Right renal cortex interstitium (tissue), 3 donors: ENCODE measurements around the gene NBPF19. TPM values are rescaled to one million over a fixed set of nuclear protein-coding genes. Genes with fewer than 3 reads are reported as not detected.
A peak's percentile ranks its signal among the peaks of the same experiment; 100 is the strongest.
"Not testable (repeated sequence)": the region's sequence is repeated elsewhere in the genome, so short reads cannot be mapped to it uniquely, and the experiment has no call there.

Source experiments
- DNase-seq, 3 donors: peaks; one replicate each; pipeline ENCODE4 v3.0.0-alpha.2; 2013; ENCODE audit warnings: low read depth in 3 of 3, low spot score in 2 of 3
- polyA plus RNA-seq, 3 donors: library from polyadenylated mRNA; unstranded; fragments of 120-200 nt; gene quantifications; one replicate each; pipeline ENCODE4 v1.2.1, GENCODE V29; 2013; ENCODE audit not compliant: insufficient read length in 3 of 3

NBPF19 gene
- 10 to 100 TPM; 13.4 to 15.1 (median 14.3) TPM for polyA plus RNA-seq

GRCh38 chr1:149474745-149475144, at the start of gene NBPF19:
NBPF19 (plus strand) TSS chr1:149475045; CDS start chr1:149475933, 888 bp downstream.
- DNase-seq: not testable (repeated sequence)

GRCh38 chr1:149428317-149428716, 46.5 kb upstream of the NBPF19 start:
- peak in 1 of 3 donors; percentile 0 for DNase-seq

- peak; percentile 12 to 36 (median 18) for DNase-seq
Observed at GRCh38 chr1:149445451-149445850, 29.4 kb upstream of the NBPF19 start.

GRCh38 chr1:149452196-149452595, 22.6 kb upstream of the NBPF19 start:
- not testable (repeated sequence) for DNase-seq

GRCh38 chr1:149452652-149453051, 22.2 kb upstream of the NBPF19 start:
- not testable (repeated sequence) for DNase-seq

- DNase-seq: peak; percentile 1 to 23 (median 23)
Observed at GRCh38 chr1:149558350-149558825, 83.5 kb downstream of the NBPF19 start.

- not testable (repeated sequence) for DNase-seq
Observed at GRCh38 chr1:149561806-149562205, 87.0 kb downstream of the NBPF19 start.

- DNase-seq: not testable (repeated sequence)
Observed at GRCh38 chr1:149565485-149565884, 90.6 kb downstream of the NBPF19 start.

GRCh38 chr1:149572763-149573162, 97.9 kb downstream of the NBPF19 start:
- DNase-seq: not testable (repeated sequence)

GRCh38 chr1:149585592-149585991, 110.7 kb downstream of the NBPF19 start:
- DNase-seq: not testable (repeated sequence)

Other genes with a start within 250 kb of the NBPF19 start
- not detected for gene PPIAL4C, start 108.8 kb downstream of the NBPF19 start, polyA plus RNA-seq